Left ventricle myocardium inferior (tissue), 1 donor: Measurements from ENCODE around the gene NAA25. TPM values are rescaled to one million over a fixed set of nuclear protein-coding genes. Genes with fewer than 3 reads are reported as not detected.
A peak's percentile ranks its signal among the peaks of the same experiment; 100 is the strongest.
"Not testable (repeated sequence)": the region's sequence is repeated elsewhere in the genome, so short reads cannot be mapped to it uniquely, and the experiment has no call there.

Source experiments
- DNase-seq: peaks from one replicate; pipeline ENCODE4 v3.0.0-alpha.2; 2020
- H3K27ac ChIP-seq: fragments of 200-600 bp; replicated peaks from 2 replicates; pipeline ENCODE4 v1.8.0; 2021
- H3K27me3 ChIP-seq: fragments of 200-600 bp; 2 replicates; pipeline ENCODE4 v1.8.0; 2021; ENCODE audit warnings: low read depth
- H3K36me3 ChIP-seq: fragments of 200-600 bp; 2 replicates; pipeline ENCODE4 v1.8.0; 2021
- H3K4me1 ChIP-seq: fragments of 200-600 bp; 2 replicates; pipeline ENCODE4 v1.8.0; 2021
- H3K4me3 ChIP-seq: fragments of 200-600 bp; 2 replicates; pipeline ENCODE4 v1.8.0; 2021; ENCODE audit warnings: mild to moderate bottlenecking, moderate library complexity
- H3K9me3 ChIP-seq: fragments of 200-600 bp; replicated peaks from 2 replicates; pipeline ENCODE4 v1.8.0; 2021
- CTCF ChIP-seq: fragments of 200-600 bp; IDR thresholded peaks from 2 replicates; pipeline ENCODE4 v1.8.0; 2021; ENCODE audit warnings: antibody characterized with exemption, mild to moderate bottlenecking, borderline replicate concordance
- intact Hi-C: fragments of 100-400 bp; cut with micrococcal nuclease; formaldehyde crosslinking; loops from one replicate; pipeline ENCODE4 v1.11.0; 2022
- total RNA-seq: library from RNA; stranded (reverse); fragmentation: NEBNext Ultra II Directional; extraction: Animal tissue kit (Norgen Biotek cat#: 25700); gene quantifications from one replicate; pipeline ENCODE4 v1.2.1, GENCODE V29; 2021
- donor health status: DM: no; HTN: yes; CAD: no; lungs with severe emphysema.

NAA25 gene
- total RNA-seq, 1 donor from 2014 or later: 13.7 TPM

- Histone ChIP-seq H3K36me3 (peaks cover 6% of the 10 kb centered on the region), H3K27me3 (no peaks in the 10 kb centered on the region), H3K4me1 (peaks cover 71% of the 10 kb centered on the region), H3K9me3 (no peaks in the 10 kb centered on the region), H3K27ac (no peak overlapping the region), H3K4me3 (no peak overlapping the region)
- TF ChIP-seq CTCF: no peak
- intact Hi-C loops: no loop called here
- DNase-seq: no peak
Observed at GRCh38 chr12:112105891-112106290, 2.7 kb downstream of the NAA25 start.

- no peak for DNase-seq
- H3K27ac ChIP-seq: peak overlapping the region; percentile 3
- H3K4me1 ChIP-seq: peaks cover 63% of the 10 kb centered on the region
- H3K4me3 ChIP-seq: no peak overlapping the region
- H3K36me3 ChIP-seq: peaks cover 23% of the 10 kb centered on the region
- intact Hi-C loops: no loop called here
- H3K9me3 ChIP-seq: no peaks in the 10 kb centered on the region
- no peaks in the 10 kb centered on the region for H3K27me3 ChIP-seq
- no peak for TF ChIP-seq CTCF
Observed at GRCh38 chr12:112103758-112104503, 4.7 kb downstream of the NAA25 start.

GRCh38 chr12:112102746-112103145 lies 5.8 kb downstream of the NAA25 start:
- intact Hi-C loops, H3K9me3 ChIP-seq, DNase-seq, H3K4me3 ChIP-seq, H3K27me3 ChIP-seq: not testable (repeated sequence)
- Histone ChIP-seq H3K4me1 (peaks cover 52% of the 10 kb centered on the region), H3K36me3 (peaks cover 28% of the 10 kb centered on the region), H3K27ac (peak overlapping the region; percentile 3)

GRCh38 chr12:112102127-112102526 lies 6.5 kb downstream of the NAA25 start:
- intact Hi-C loops: no loop called here
- Histone ChIP-seq H3K36me3 (peaks cover 29% of the 10 kb centered on the region), H3K27me3 (no peaks in the 10 kb centered on the region), H3K27ac (no peak overlapping the region), H3K4me1 (peaks cover 46% of the 10 kb centered on the region), H3K4me3 (no peak overlapping the region), H3K9me3 (no peaks in the 10 kb centered on the region)
- no peak for TF ChIP-seq CTCF
- DNase-seq: no peak

GRCh38 chr12:112100500-112100899 lies 8.1 kb downstream of the NAA25 start:
- peaks cover 35% of the 10 kb centered on the region for H3K36me3 ChIP-seq
- DNase-seq, intact Hi-C loops, H3K27ac ChIP-seq, H3K27me3 ChIP-seq, H3K9me3 ChIP-seq, H3K4me3 ChIP-seq: not testable (repeated sequence)
- H3K4me1 ChIP-seq: peaks cover 44% of the 10 kb centered on the region

GRCh38 chr12:112097641-112098040 lies 10.9 kb downstream of the NAA25 start:
- Histone ChIP-seq H3K27ac (no peak overlapping the region), H3K36me3 (peaks cover 38% of the 10 kb centered on the region), H3K9me3 (no peaks in the 10 kb centered on the region), H3K27me3 (no peaks in the 10 kb centered on the region), H3K4me3 (no peak overlapping the region), H3K4me1 (peaks cover 19% of the 10 kb centered on the region)
- intact Hi-C loops: no loop called here
- DNase-seq: no peak
- TF ChIP-seq CTCF: no peak
